GM12865 (cell line): Measurements from ENCODE around the gene SPAG16.

ENCODE experiments used
- DNase-seq: peaks from one replicate; pipeline ENCODE4 v3.0.0; 2010; ENCODE audit warnings: low read depth
- H3K4me3 ChIP-seq: 2 replicates; pipeline ENCODE4 v1.5.1; 2011; ENCODE audit warnings: mild to moderate bottlenecking, low read depth, low read length, control low read depth
- TF ChIP-seq, protein P1 (sequence below): IDR thresholded peaks from 2 replicates; pipeline ENCODE4 v1.5.1; 2011; ENCODE audit warnings: low read length, control low read depth, low read depth, inconsistent platforms; ENCODE audit not compliant: insufficient read depth; ENCODE audit errors: missing control alignments

SPAG16 gene

DNA sequence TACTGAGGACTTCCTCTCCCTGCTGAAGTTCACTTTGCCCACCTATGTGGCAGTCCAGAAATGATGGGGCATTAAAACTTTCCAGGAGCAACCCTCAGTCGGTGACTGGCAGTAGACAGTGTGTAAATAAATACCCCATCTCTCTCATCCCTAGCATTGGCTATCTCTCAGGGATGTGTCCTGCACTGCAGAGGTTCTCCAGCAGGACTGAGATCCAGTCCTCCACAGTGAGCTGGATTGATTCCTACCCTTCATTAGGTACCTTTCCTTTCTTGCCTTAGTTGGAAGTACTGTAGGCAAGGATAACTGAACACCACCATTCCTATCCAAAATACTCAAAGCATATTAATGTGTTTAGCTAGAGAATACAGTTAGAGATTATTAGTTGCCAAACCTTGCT lies 441.8 kb downstream of the SPAG16 start:
- H3K4me3 ChIP-seq, result no peak overlapping the region
- TF ChIP-seq, protein P1, sequence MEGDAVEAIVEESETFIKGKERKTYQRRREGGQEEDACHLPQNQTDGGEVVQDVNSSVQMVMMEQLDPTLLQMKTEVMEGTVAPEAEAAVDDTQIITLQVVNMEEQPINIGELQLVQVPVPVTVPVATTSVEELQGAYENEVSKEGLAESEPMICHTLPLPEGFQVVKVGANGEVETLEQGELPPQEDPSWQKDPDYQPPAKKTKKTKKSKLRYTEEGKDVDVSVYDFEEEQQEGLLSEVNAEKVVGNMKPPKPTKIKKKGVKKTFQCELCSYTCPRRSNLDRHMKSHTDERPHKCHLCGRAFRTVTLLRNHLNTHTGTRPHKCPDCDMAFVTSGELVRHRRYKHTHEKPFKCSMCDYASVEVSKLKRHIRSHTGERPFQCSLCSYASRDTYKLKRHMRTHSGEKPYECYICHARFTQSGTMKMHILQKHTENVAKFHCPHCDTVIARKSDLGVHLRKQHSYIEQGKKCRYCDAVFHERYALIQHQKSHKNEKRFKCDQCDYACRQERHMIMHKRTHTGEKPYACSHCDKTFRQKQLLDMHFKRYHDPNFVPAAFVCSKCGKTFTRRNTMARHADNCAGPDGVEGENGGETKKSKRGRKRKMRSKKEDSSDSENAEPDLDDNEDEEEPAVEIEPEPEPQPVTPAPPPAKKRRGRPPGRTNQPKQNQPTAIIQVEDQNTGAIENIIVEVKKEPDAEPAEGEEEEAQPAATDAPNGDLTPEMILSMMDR, result no peak
- no peak for DNase-seq

DNA sequence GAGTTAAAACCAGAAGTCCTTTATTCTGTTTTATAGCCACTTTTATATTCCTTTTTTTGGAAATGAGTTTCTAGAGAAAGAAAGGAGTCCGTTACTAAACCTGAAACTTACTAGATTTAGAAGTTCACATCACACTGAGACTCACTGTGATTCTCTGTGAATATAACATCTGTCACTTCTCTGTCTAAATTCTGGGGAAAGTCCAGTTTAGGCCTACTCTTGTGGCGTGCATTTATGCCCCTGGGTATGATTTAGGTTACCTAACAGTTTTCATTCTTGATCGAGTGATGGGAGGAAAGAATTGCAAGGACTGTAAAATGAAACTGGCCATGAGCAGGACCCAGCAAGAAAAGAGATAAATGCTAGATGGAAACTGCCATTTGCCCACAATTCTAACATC lies 449.6 kb downstream of the SPAG16 start:
- DNase-seq, result peak; percentile 79
- no peak overlapping the region for H3K4me3 ChIP-seq
- TF ChIP-seq, protein P1, result no peak

DNA sequence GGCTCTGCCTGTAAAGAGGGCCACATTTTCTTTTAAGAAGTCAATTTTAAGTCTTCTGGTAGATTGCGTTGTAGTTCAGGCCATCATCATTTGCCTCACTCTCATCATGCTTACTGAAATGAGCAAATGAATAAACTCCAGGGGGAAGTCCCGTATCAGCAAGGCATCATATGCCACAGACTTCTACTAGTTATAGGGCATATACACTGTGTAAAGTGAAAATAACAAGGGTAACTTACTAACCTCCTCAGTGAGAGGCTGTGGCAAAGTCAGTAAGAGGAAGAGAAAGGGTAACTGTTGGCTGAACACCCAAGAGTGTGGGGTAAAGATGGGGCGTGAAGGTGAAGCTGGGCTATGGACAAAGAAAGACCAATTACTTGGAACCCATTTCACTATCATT lies 456.2 kb downstream of the SPAG16 start:
- no peak overlapping the region for H3K4me3 ChIP-seq
- TF ChIP-seq, protein P1, result no peak
- DNase-seq, result peak; percentile 51

DNA sequence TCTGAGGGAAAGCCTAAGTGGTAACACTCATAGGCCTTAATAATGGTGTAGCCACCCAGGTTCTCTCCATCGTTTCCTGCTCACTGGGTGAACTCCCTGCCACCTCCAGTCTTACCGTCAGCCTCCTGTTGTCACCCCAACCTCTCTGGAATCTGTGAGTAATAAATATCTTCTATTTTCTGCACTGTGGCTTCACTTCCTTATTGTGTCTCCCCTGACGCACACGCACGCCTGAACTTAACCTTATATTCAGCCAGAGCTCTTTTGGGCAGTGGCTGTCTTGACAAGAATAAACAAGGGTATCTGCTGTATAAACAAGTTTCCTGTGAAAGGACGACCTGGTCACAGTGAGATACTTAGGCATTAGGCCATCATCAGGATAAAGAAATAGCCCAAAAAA lies 467.2 kb downstream of the SPAG16 start:
- peak; percentile 82 for DNase-seq
- TF ChIP-seq, protein P1, result no peak
- peak overlapping the region; percentile 3; the same call in 1 of the 2 replicates for H3K4me3 ChIP-seq

DNA sequence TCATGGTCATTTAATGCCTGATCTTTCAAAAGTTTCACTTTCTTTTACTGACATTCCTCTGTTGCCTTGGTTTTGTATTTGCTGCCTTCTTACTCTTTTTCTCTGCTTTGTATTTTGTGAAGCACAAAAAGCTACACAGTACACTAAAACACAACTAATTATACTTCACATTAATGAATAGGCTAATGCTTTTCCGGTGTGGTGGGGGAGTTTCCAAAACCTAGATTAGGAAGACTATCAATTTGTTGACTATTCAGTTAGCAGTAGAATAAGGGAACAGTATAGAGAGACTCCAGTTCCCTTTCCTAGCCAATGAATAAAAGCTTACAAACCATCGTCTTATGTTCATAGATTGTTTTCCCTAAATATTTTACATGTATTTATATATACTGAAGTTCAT lies 468.3 kb downstream of the SPAG16 start:
- DNase-seq, result peak; percentile 13
- TF ChIP-seq, protein P1, result no peak
- H3K4me3 ChIP-seq, result peak overlapping the region; percentile 26; the same call in 1 of the 2 replicates

DNA sequence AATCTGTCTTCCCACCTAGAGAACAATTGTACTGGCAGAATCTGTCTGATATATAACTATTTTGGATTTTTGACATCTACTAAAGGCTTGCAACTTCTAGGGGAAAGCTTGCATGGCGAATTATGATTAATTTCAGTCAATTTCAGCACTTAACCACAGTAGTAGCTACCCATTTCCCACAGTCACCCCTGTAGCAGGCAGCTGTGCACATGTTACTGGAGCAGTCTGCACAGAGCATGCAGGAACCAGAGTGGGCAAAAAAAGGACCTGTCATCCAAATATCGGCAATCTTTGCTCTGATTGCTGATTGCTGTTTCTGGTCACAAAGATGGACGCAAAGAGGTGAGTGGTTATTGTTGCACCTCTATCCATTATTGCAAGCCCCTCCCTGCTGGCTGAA lies 473.3 kb downstream of the SPAG16 start:
- DNase-seq, result peak; percentile 17

DNA sequence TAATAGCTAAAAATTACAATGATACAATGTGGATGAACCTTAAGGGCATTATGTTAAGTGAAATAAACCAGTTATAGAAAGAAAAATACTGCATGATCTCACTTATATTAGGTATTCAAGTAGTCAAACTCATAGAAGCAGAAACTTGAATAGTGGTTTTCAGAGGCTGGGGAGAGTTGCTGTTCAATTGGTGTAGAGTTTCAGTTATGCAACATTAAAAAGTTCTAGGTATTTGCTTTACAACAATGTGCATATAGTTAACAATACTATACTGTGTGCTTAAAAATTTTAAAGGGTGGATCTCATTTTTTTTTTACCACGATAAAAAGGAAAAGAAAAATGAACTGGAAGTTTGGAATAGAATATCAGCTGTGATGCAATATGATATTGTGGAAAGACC lies 479.1 kb downstream of the SPAG16 start:
- DNase-seq, result no peak
- TF ChIP-seq, protein P1, result no peak
- H3K4me3 ChIP-seq, result no peak overlapping the region

More for the DNA sequence above, 473.3 kb downstream of the SPAG16 start:
- H3K4me3 ChIP-seq, result no peak overlapping the region
- TF ChIP-seq, protein P1, result no peak
